ENCODE measurements around the gene ARHGAP30.

DNA sequence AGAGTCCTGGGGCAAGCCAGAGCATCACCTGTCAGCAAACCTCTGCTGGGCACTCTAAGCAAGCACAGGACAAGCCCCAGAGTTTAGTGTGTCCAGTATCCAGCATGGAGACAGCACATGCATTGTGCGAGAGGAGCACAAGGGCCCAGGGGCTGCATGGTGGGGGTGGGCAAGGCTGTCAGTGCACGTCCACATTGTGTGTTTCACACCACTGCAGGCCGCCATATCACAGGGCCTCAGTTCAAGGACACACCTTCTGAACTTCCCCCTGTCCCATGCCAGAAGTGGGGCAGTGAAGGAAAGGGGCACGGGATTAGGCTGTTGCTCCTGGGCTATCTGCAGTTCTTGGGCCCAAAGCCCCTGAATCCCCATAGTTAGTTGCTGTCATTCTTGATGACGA, 30.1 kb downstream of the ARHGAP30 start:
- TF ChIP-seq, protein P1, sequence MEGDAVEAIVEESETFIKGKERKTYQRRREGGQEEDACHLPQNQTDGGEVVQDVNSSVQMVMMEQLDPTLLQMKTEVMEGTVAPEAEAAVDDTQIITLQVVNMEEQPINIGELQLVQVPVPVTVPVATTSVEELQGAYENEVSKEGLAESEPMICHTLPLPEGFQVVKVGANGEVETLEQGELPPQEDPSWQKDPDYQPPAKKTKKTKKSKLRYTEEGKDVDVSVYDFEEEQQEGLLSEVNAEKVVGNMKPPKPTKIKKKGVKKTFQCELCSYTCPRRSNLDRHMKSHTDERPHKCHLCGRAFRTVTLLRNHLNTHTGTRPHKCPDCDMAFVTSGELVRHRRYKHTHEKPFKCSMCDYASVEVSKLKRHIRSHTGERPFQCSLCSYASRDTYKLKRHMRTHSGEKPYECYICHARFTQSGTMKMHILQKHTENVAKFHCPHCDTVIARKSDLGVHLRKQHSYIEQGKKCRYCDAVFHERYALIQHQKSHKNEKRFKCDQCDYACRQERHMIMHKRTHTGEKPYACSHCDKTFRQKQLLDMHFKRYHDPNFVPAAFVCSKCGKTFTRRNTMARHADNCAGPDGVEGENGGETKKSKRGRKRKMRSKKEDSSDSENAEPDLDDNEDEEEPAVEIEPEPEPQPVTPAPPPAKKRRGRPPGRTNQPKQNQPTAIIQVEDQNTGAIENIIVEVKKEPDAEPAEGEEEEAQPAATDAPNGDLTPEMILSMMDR (conservative IDR thresholded peaks at IDR 0.05; ENCODE audit: low read length): no peak
- TF ChIP-seq EZH2phosphoT487 (IDR thresholded peaks at IDR 0.05; ENCODE audit: borderline replicate concordance): no peak

Measured in Loucy (cell line).